Measurements from ENCODE around the gene CSRP1.
"Not testable (repeated sequence)": the region's sequence is repeated elsewhere in the genome, so short reads cannot be mapped to it uniquely, and the experiment has no call there.

Gene CSRP1

GRCh38 chr1:201498621-201499020, 8.3 kb downstream of the CSRP1 start:
- TF ChIP-seq CTCF (IDR thresholded peaks at IDR 0.05; ENCODE audit: insufficient read depth, low read depth, low read length, missing control alignments), result no peak
- no peak for DNase-seq (ENCODE audit: low read depth)
- H3K4me3 ChIP-seq (ENCODE audit: low read depth, low read length), result no peak overlapping the region

- TF ChIP-seq CTCF (IDR thresholded peaks at IDR 0.05; ENCODE audit: insufficient read depth, low read depth, low read length, missing control alignments), result no peak
Measured at GRCh38 chr1:201497935-201498509, 8.9 kb downstream of the CSRP1 start.

GRCh38 chr1:201496296-201496690, 10.6 kb downstream of the CSRP1 start:
- TF ChIP-seq CTCF (IDR thresholded peaks at IDR 0.05; ENCODE audit: insufficient read depth, low read depth, low read length, missing control alignments), result no peak
- H3K4me3 ChIP-seq (ENCODE audit: low read depth, low read length), result no peak overlapping the region
- DNase-seq (ENCODE audit: low read depth), result no peak

More at GRCh38 chr1:201497935-201498509, 8.9 kb downstream of the CSRP1 start:
- H3K4me3 ChIP-seq (ENCODE audit: low read depth, low read length), result no peak overlapping the region
- DNase-seq (ENCODE audit: low read depth), result no peak

GRCh38 chr1:201495551-201496295, 11.2 kb downstream of the CSRP1 start:
- no peak for DNase-seq (ENCODE audit: low read depth)
- no peak overlapping the region for H3K4me3 ChIP-seq (ENCODE audit: low read depth, low read length)
- TF ChIP-seq CTCF (IDR thresholded peaks at IDR 0.05; ENCODE audit: insufficient read depth, low read depth, low read length, missing control alignments), result no peak

- DNase-seq (ENCODE audit: low read depth), result no peak
- H3K4me3 ChIP-seq (ENCODE audit: low read depth, low read length), result no peak overlapping the region
Measured at GRCh38 chr1:201493757-201494617, 12.9 kb downstream of the CSRP1 start.

GRCh38 chr1:201493026-201493656, 13.8 kb downstream of the CSRP1 start:
- DNase-seq (ENCODE audit: low read depth); H3K4me3 ChIP-seq (ENCODE audit: low read depth, low read length): not testable (repeated sequence)

More at GRCh38 chr1:201493757-201494617, 12.9 kb downstream of the CSRP1 start:
- TF ChIP-seq CTCF (IDR thresholded peaks at IDR 0.05; ENCODE audit: insufficient read depth, low read depth, low read length, missing control alignments), result no peak

Measured in GM12865 (cell line).